HCT116 (cell line): ENCODE data around the gene RPL3.

ENCODE experiments used
- CEBPB ChIP-seq: IDR thresholded peaks from 2 replicates; pipeline ENCODE4 v1.6.1; 2012; ENCODE audit warnings: low read depth
- EZH2 ChIP-seq: fragments of 200-600 bp; sonication (generic); IDR thresholded peaks from 2 replicates; pipeline ENCODE4 v1.6.1; 2017; ENCODE audit warnings: antibody characterized with exemption, mixed run types
- EZH2phosphoT487 ChIP-seq: fragments of 200-600 bp; IDR thresholded peaks from 2 replicates; pipeline ENCODE4 v1.6.1; 2018; ENCODE audit warnings: antibody characterized with exemption, borderline replicate concordance
- JUND ChIP-seq: IDR thresholded peaks from 2 replicates; pipeline ENCODE4 v1.6.1; 2012
- POLR2A ChIP-seq: IDR thresholded peaks from 2 replicates; pipeline ENCODE4 v1.7.0; 2011; ENCODE audit warnings: borderline replicate concordance; ENCODE audit not compliant: insufficient read depth, insufficient read length; ENCODE audit errors: extremely low read depth
- SIN3A ChIP-seq: IDR thresholded peaks from 2 replicates; pipeline ENCODE4 v1.6.1; 2012; ENCODE audit warnings: low read depth
- SRF ChIP-seq: IDR thresholded peaks from 2 replicates; pipeline ENCODE4 v1.6.1; 2012; ENCODE audit warnings: low read depth
- ZNF274 ChIP-seq: fragments of 200-500 bp; sonication (Bioruptor generic); IDR thresholded peaks from 2 replicates; pipeline ENCODE4 v1.6.1; 2014; ENCODE audit warnings: mild to moderate bottlenecking, low read depth, low read length, inconsistent platforms
- TF ChIP-seq, protein P1 (sequence below), 3 experiments: fragments of 200-600 bp in 1 of 3; sonication (generic) in 1 of 3; IDR thresholded peaks in 2 of 3; conservative IDR thresholded peaks in 1 of 3; 2 replicates each; pipeline ENCODE4 v1.5.1; 2012 to 2017; ENCODE audit warnings: low read depth in 2 of 3, low read length in 2 of 3, antibody characterized with exemption in 1 of 3, borderline replicate concordance in 1 of 3, control low read depth in 1 of 3, mild to moderate bottlenecking in 1 of 3, mixed read lengths in 1 of 3, mixed run types in 1 of 3, moderate library complexity in 1 of 3; ENCODE audit not compliant: insufficient read depth in 1 of 3
- TF ChIP-seq, protein P2 (sequence below): IDR thresholded peaks from 2 replicates; pipeline ENCODE4 v1.6.1; 2011; ENCODE audit warnings: mild to moderate bottlenecking, low read length, moderate library complexity; ENCODE audit not compliant: insufficient replicate concordance; ENCODE audit errors: extremely low read depth
- TF ChIP-seq, protein P3 (sequence below): IDR thresholded peaks from 2 replicates; pipeline ENCODE4 v1.6.1; 2012; ENCODE audit warnings: low read depth
- TF ChIP-seq, protein P4 (sequence below): IDR thresholded peaks from 2 replicates; pipeline ENCODE4 v1.6.1; 2012
- TF ChIP-seq, protein P5 (sequence below): IDR thresholded peaks from 2 replicates; pipeline ENCODE4 v1.6.1; 2012

DNA sequence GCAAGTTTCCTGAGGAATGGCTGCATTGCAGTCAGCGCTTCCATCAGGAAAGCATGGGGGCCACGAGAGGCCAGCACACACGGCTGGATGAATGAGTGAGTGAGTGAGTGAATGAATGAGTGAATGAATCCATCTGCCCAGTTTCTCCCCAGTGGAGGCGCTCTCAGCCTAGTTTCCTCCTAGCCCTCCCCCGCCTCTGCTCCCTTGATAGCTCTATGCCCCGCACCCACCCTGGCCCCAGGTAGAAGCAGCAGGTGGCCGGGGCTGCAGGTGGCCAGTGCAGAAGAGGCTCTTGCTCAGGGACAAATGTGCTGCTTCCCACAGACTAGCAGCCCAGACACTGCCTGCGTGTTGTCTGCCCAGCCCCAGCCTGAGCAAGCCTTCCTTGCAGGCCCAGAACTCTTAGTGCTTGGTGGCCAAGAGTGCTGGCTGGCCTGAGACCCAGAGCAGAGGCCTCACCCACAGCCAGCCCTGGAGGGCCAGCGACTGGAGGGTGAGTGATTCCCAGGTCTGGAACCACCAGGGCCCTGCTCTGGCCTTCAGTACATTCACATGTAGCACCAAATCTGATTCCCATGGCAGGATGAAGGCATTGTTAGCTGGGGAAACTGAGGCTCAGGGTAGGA, 43.5 kb downstream of the RPL3 start:
- TF ChIP-seq, protein P1, sequence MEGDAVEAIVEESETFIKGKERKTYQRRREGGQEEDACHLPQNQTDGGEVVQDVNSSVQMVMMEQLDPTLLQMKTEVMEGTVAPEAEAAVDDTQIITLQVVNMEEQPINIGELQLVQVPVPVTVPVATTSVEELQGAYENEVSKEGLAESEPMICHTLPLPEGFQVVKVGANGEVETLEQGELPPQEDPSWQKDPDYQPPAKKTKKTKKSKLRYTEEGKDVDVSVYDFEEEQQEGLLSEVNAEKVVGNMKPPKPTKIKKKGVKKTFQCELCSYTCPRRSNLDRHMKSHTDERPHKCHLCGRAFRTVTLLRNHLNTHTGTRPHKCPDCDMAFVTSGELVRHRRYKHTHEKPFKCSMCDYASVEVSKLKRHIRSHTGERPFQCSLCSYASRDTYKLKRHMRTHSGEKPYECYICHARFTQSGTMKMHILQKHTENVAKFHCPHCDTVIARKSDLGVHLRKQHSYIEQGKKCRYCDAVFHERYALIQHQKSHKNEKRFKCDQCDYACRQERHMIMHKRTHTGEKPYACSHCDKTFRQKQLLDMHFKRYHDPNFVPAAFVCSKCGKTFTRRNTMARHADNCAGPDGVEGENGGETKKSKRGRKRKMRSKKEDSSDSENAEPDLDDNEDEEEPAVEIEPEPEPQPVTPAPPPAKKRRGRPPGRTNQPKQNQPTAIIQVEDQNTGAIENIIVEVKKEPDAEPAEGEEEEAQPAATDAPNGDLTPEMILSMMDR (IDR thresholded peaks at IDR 0.05 in 2 of 3, conservative IDR thresholded peaks at IDR 0.05 in 1 of 3; ENCODE audit: borderline replicate concordance in 1 of 3, insufficient read depth in 1 of 3, low read depth in 2 of 3, low read length in 2 of 3), result no peak
- TF ChIP-seq EZH2 (no peak), ZNF274 (no peak), POLR2A (no peak), SIN3A (no peak), JUND (no peak), CEBPB (no peak), SRF (no peak), EZH2phosphoT487 (no peak)
- TF ChIP-seq, protein P2, sequence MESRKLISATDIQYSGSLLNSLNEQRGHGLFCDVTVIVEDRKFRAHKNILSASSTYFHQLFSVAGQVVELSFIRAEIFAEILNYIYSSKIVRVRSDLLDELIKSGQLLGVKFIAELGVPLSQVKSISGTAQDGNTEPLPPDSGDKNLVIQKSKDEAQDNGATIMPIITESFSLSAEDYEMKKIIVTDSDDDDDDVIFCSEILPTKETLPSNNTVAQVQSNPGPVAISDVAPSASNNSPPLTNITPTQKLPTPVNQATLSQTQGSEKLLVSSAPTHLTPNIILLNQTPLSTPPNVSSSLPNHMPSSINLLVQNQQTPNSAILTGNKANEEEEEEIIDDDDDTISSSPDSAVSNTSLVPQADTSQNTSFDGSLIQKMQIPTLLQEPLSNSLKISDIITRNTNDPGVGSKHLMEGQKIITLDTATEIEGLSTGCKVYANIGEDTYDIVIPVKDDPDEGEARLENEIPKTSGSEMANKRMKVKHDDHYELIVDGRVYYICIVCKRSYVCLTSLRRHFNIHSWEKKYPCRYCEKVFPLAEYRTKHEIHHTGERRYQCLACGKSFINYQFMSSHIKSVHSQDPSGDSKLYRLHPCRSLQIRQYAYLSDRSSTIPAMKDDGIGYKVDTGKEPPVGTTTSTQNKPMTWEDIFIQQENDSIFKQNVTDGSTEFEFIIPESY, result no peak
- TF ChIP-seq, protein P3, sequence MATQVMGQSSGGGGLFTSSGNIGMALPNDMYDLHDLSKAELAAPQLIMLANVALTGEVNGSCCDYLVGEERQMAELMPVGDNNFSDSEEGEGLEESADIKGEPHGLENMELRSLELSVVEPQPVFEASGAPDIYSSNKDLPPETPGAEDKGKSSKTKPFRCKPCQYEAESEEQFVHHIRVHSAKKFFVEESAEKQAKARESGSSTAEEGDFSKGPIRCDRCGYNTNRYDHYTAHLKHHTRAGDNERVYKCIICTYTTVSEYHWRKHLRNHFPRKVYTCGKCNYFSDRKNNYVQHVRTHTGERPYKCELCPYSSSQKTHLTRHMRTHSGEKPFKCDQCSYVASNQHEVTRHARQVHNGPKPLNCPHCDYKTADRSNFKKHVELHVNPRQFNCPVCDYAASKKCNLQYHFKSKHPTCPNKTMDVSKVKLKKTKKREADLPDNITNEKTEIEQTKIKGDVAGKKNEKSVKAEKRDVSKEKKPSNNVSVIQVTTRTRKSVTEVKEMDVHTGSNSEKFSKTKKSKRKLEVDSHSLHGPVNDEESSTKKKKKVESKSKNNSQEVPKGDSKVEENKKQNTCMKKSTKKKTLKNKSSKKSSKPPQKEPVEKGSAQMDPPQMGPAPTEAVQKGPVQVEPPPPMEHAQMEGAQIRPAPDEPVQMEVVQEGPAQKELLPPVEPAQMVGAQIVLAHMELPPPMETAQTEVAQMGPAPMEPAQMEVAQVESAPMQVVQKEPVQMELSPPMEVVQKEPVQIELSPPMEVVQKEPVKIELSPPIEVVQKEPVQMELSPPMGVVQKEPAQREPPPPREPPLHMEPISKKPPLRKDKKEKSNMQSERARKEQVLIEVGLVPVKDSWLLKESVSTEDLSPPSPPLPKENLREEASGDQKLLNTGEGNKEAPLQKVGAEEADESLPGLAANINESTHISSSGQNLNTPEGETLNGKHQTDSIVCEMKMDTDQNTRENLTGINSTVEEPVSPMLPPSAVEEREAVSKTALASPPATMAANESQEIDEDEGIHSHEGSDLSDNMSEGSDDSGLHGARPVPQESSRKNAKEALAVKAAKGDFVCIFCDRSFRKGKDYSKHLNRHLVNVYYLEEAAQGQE, result no peak
- TF ChIP-seq, protein P4, sequence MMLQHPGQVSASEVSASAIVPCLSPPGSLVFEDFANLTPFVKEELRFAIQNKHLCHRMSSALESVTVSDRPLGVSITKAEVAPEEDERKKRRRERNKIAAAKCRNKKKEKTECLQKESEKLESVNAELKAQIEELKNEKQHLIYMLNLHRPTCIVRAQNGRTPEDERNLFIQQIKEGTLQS, result no peak
- TF ChIP-seq, protein P5, sequence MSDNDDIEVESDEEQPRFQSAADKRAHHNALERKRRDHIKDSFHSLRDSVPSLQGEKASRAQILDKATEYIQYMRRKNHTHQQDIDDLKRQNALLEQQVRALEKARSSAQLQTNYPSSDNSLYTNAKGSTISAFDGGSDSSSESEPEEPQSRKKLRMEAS, result no peak
